Activated T-helper 9 cell treated with anti-CD3 and anti-CD28 coated beads, Interleukin-2, amount 50 U/mL, for 16 hours (primary cell): Measurements from ENCODE around the gene ZNF514.
"Not testable (repeated sequence)": the region's sequence is repeated elsewhere in the genome, so short reads cannot be mapped to it uniquely, and the experiment has no call there.

Experiments
- DNase-seq: peaks from one replicate; pipeline ENCODE4 v3.0.0-alpha.2; 2020; ENCODE audit warnings: low read depth

ZNF514 gene

GRCh38 chr2:95122197-95122551 is 37.5 kb downstream of the ZNF514 start:
- no peak for DNase-seq

- DNase-seq = peak; percentile 80
Observed at GRCh38 chr2:95121407-95122196, 38.0 kb downstream of the ZNF514 start, which contains the start of gene MRPS5. Gene MRPS5, minus strand, starts transcription at chr2:95121808. Its CDS starts 17 bp downstream, at chr2:95121791.

GRCh38 chr2:95121093-95121406 is 38.6 kb downstream of the ZNF514 start:
- DNase-seq = no peak

DNA sequence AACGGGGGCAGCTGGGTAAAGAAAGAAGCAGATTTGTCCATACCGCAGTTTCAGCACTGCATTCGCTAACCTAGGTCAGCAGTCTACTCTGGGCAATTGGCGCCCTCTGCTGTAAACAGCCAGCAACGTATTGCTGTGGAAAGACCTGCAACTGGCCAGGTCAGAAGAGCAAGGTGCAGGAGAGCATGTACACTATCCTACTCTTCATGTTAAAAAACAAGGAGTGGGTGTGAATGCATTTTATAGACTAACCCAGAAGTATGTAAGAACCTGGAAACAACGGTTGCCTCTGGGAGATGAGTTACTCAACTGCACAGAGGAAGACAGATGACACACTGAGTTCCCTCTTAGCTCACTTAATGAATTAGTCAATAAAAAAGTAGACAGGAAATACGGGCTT is 44.2 kb downstream of the ZNF514 start:
- DNase-seq = peak; percentile 51

DNA sequence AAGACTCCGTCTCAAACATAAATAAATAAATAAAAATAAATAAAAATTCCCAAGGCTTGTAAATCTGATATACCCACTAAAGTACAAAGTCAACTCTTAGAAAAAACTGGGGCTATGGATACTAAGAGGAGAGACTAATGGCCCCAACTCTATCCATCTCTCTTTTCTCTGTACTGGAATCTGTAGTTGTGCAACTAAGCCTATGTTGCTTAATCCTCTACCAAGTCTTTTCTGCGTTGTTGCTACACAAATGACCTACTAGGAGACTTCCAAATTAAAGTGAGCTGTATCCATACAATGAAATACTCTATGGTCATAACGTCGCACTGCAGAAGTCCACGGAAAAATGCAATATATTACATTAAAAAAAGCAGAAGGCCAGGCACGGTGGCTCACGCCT is 46.2 kb downstream of the ZNF514 start:
- no peak for DNase-seq

- no peak for DNase-seq
Observed at GRCh38 chr2:95110395-95110794, 49.3 kb downstream of the ZNF514 start.

GRCh38 chr2:95109260-95109659 is 50.4 kb downstream of the ZNF514 start:
- no peak for DNase-seq

- DNase-seq = no peak
Observed at GRCh38 chr2:95106081-95106480, 53.6 kb downstream of the ZNF514 start.

DNA sequence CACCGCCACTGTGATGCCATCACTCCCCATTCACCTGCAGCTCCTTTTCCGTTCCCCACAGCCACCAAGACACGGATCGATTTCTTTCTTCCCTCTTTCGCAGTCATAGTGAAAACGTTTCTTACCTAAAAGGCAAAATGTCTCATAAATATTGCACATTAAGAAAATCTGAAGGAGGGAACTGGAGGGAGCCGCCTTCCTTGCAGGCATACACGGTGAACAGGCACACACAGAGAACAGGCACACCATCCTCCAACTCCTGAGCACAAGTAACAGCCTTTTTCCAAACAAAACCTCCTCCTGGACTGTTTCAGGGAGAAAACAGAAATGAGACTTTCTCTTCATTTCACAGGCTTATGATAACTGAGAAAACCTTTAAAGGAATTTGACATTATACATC is 55.0 kb downstream of the ZNF514 start:
- DNase-seq = no peak

- DNase-seq = no peak
Observed at GRCh38 chr2:95099910-95100309, 59.7 kb downstream of the ZNF514 start.

DNA sequence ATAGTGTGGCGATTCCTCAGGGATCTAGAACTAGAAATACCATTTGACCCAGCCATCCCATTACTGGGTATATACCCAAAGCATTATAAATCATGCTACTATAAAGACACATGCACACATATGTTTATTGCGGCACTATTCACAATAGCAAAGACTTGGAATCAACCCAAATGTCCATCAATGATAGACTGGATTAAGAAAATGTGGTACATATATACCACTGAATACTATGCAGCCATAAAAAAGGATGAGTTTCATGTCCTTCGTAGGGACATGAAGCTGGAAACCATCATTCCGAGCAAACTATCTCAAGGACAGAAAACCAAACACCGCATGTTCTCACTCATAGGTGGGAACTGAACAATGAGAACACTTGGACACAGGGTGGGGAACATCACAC is 61.4 kb downstream of the ZNF514 start:
- not testable (repeated sequence) for DNase-seq
